Measurements from ENCODE around the gene RAMAC.
A peak's percentile ranks its signal among the peaks of the same experiment; 100 is the strongest.
"Not testable (repeated sequence)": the region's sequence is repeated elsewhere in the genome, so short reads cannot be mapped to it uniquely, and the experiment has no call there.

The RAMAC gene

GRCh38 chr15:83015361-83015760 lies 29.4 kb downstream of the RAMAC start:
- DNase-seq, result no peak

DNA sequence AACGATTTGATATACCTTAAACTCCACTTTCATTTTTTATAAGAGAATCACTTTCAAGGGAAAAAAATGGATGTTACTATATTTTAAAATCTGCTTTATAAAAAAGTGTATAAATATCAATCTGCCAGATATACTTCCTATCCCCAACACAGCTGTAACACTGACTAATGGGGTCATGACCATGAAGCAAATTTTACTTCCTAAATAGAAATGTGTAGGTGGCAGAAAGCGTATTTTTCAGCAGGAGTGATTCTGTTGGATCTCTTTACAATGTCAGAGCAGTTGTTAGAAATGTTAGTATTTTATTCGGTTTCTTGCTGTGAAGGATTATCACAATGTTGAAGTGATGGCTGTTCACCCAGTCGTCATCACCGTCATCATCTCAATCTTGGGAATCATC lies 30.9 kb downstream of the RAMAC start:
- DNase-seq, result peak; percentile 57 to 77

DNA sequence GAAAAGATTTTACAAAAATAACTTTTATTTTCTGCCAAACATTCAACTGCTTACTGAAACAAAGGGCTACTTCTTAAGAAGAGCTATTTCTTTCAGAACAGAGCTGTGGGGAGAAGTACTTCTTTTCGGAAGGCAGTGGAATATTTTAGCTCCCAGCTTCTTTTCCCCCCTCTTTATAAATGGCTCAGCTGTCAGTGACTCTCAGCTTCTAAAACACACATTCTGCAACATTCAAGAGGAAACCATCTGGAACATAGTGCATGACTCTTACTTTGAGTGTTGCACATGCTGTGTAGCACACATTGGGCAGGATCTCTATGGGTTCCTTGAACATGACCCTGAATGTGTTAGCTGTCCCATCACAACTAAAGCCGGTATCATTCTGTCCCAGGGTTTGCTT lies 32.4 kb downstream of the RAMAC start:
- DNase-seq, result peak in 1 of 2 donors; percentile 11

DNA sequence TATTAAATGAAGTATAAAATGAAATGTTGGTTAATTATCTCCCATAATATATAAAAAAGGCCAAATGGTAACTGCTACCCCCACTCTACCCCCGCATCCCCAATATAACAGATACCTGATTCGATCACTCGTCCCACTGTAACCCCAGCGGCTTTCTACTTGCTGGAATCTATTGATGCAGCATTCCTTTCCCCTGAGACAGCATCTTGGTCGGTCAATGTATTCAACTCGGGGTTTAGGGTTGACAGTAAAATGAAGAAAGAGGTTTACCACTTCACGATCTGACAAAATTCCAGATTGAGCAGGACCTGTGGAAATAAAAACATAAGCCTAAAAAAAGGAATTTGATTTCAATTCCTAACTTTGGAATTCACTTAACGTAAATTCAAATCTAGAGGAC lies 44.0 kb downstream of the RAMAC start:
- DNase-seq, result no peak

DNA sequence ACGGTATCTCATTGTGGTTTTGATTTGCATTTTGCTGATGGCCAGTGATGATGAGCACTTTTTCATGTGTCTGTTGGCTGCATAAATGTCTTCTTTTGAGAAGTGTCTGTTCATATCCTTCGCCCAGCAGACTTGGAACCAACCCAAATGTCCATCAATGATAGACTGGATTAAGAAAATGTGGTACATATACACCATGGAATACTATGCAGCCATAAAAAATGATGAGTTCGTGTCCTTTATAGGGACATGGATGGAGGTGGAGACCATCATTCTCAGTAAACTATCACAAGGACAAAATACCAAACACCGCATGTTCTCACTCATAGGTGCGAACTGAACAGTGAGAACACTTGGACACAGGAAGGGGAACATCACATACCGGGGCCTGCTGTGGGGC lies 45.2 kb downstream of the RAMAC start:
- DNase-seq, result not testable (repeated sequence)

GRCh38 chr15:83036253-83036652 lies 50.2 kb downstream of the RAMAC start:
- no peak for DNase-seq

GRCh38 chr15:83039206-83039605 lies 53.2 kb downstream of the RAMAC start:
- DNase-seq, result no peak
